HCT116 (cell line): ENCODE results near the gene SUN2. TPM values are rescaled to one million over a fixed set of nuclear protein-coding genes. Genes with fewer than 3 reads are reported as not detected.

Source experiments
- ATAC-seq: fragments of 200-7000 bp; cut with Tn5 transposase; 2 replicates; pipeline ENCODE4 v1.9.1; 2020; ENCODE audit warnings: mild to moderate bottlenecking, moderate library complexity
- BruUV-seq: library from RNA; stranded (reverse); fragments of 400-500 nt; replicated peaks from 2 replicates; lab custom pipeline; 2021; lab: Mats Ljungman, UMichigan
- CTCF ChIA-PET: fragments of 300-600 bp; sonication (Branson Sonifier 250); formaldehyde crosslinking; loops from one replicate; lab custom pipeline; 2021; ENCODE audit warnings: antibody characterized with exemption; lab: Charles Lee
- POLR2A ChIA-PET: fragments of 300-600, 350-600 bp; sonication (Branson Sonifier 250); formaldehyde crosslinking; loops from one replicate; lab custom pipeline; 2021; ENCODE audit warnings: antibody characterized with exemption; lab: Charles Lee
- RAD21 ChIA-PET, 2 experiments: fragments of 300-600 bp; sonication (Branson Sonifier 250); formaldehyde crosslinking; loops; one replicate each; lab custom pipeline; 2023; ENCODE audit warnings: low total read pairs in 2 of 2; ENCODE audit not compliant: uncharacterized antibody in 2 of 2, unreplicated experiment in 2 of 2, low non-redundant PET in 1 of 2; lab: Charles Lee
- DNase-seq: peaks from one replicate; pipeline ENCODE4 v3.0.0-alpha.2; 2010; ENCODE audit warnings: low read depth, low spot score
- H2AFZ ChIP-seq: fragments of 200-600 bp; shearing (Covaris generic), sonication (generic); 2 replicates; pipeline ENCODE4 v1.6.1; 2017; ENCODE audit warnings: low read depth, mixed run types, mixed read lengths, antibody characterized with exemption, low read length; ENCODE audit not compliant: poor library complexity, severe bottlenecking
- H3K27ac ChIP-seq: 2 replicates; pipeline ENCODE4 v1.5.1; 2012; ENCODE audit warnings: low read depth, low read length
- H3K27me3 ChIP-seq: fragments of 200-600 bp; sonication (generic); 2 replicates; pipeline ENCODE4 v1.6.1; 2016; ENCODE audit warnings: mixed run types, low read length, mixed read lengths; ENCODE audit not compliant: insufficient read depth
- H3K36me3 ChIP-seq, 2 experiments: fragments of 200-500 bp in 1 of 2; fragments of 200-600 bp in 1 of 2; sonication (Bioruptor generic) in 1 of 2; sonication (generic) in 1 of 2; 2 replicates each; pipeline versions ENCODE4 v1.5.1 to v1.6.1; 2014 to 2016; ENCODE audit warnings: low read length in 2 of 2, inconsistent platforms in 1 of 2, mixed read lengths in 1 of 2, mixed run types in 1 of 2; ENCODE audit not compliant: insufficient read depth in 2 of 2, control insufficient read depth in 1 of 2
- H3K4me1 ChIP-seq, 2 experiments: fragments of 200-600 bp in 1 of 2; sonication (generic) in 1 of 2; 2 replicates each; pipeline versions ENCODE4 v1.5.1 to v1.6.1; 2012 to 2017; ENCODE audit warnings: low read length in 2 of 2, inconsistent platforms in 1 of 2, mild to moderate bottlenecking in 1 of 2, mixed read lengths in 1 of 2, mixed run types in 1 of 2, moderate library complexity in 1 of 2; ENCODE audit not compliant: insufficient read depth in 2 of 2, control insufficient read depth in 1 of 2
- H3K4me2 ChIP-seq: fragments of 200-600 bp; sonication (generic); 2 replicates; pipeline ENCODE4 v1.6.1; 2017; ENCODE audit warnings: mixed run types, low read length, mixed read lengths
- H3K4me3 ChIP-seq, 2 experiments: fragments of 200-600 bp in 1 of 2; sonication (generic) in 1 of 2; replicated peaks in 1 of 2; 2 replicates each; pipeline ENCODE4 v1.5.1; 2011 to 2016; ENCODE audit warnings: low read length in 2 of 2, control low read depth in 1 of 2, low read depth in 1 of 2, mild to moderate bottlenecking in 1 of 2, mixed read lengths in 1 of 2, mixed run types in 1 of 2
- H3K79me2 ChIP-seq: fragments of 200-600 bp; sonication (generic); 2 replicates; pipeline ENCODE4 v1.6.1; 2017; ENCODE audit warnings: mild to moderate bottlenecking, mixed run types, low read length, moderate library complexity, mixed read lengths; ENCODE audit not compliant: insufficient read depth
- H3K9ac ChIP-seq: fragments of 200-600 bp; sonication (generic); 2 replicates; pipeline ENCODE4 v1.6.1; 2016; ENCODE audit warnings: low read length, mixed read lengths
- H3K9me2 ChIP-seq: fragments of 200-600 bp; sonication (generic), shearing (Covaris generic); 2 replicates; pipeline ENCODE4 v1.6.1; 2017; ENCODE audit warnings: mixed run types, mild to moderate bottlenecking, moderate library complexity; ENCODE audit not compliant: insufficient read depth
- H3K9me3 ChIP-seq, 2 experiments: fragments of 200-500 bp in 1 of 2; fragments of 200-600 bp in 1 of 2; sonication (Bioruptor generic) in 1 of 2; sonication (generic) in 1 of 2; 2 replicates each; pipeline ENCODE4 v1.6.1; 2014 to 2017; ENCODE audit warnings: low read length in 2 of 2, mixed read lengths in 2 of 2, inconsistent platforms in 1 of 2, low read depth in 1 of 2, mild to moderate bottlenecking in 1 of 2, mixed run types in 1 of 2, moderate library complexity in 1 of 2; ENCODE audit not compliant: control insufficient read depth in 1 of 2, insufficient read depth in 1 of 2
- H4K20me1 ChIP-seq: fragments of 200-600 bp; sonication (generic), shearing (Covaris generic); 2 replicates; pipeline ENCODE4 v1.6.1; 2017; ENCODE audit warnings: mixed run types, mild to moderate bottlenecking, moderate library complexity; ENCODE audit not compliant: insufficient read depth
- CEBPB ChIP-seq: IDR thresholded peaks from 2 replicates; pipeline ENCODE4 v1.6.1; 2012; ENCODE audit warnings: low read depth
- EGR1 ChIP-seq: IDR thresholded peaks from 2 replicates; pipeline ENCODE4 v1.6.1; 2012; ENCODE audit warnings: low read depth
- EZH2 ChIP-seq: fragments of 200-600 bp; sonication (generic); IDR thresholded peaks from 2 replicates; pipeline ENCODE4 v1.6.1; 2017; ENCODE audit warnings: antibody characterized with exemption, mixed run types
- EZH2phosphoT487 ChIP-seq: fragments of 200-600 bp; IDR thresholded peaks from 2 replicates; pipeline ENCODE4 v1.6.1; 2018; ENCODE audit warnings: antibody characterized with exemption, borderline replicate concordance
- FOSL1 ChIP-seq: IDR thresholded peaks from 2 replicates; pipeline ENCODE4 v1.6.1; 2012; ENCODE audit warnings: low read depth
- JUND ChIP-seq: IDR thresholded peaks from 2 replicates; pipeline ENCODE4 v1.6.1; 2012
- POLR2A ChIP-seq: IDR thresholded peaks from 2 replicates; pipeline ENCODE4 v1.7.0; 2011; ENCODE audit warnings: borderline replicate concordance; ENCODE audit not compliant: insufficient read depth, insufficient read length; ENCODE audit errors: extremely low read depth
- POLR2AphosphoS5 ChIP-seq: IDR thresholded peaks from 2 replicates; pipeline ENCODE4 v1.6.1; 2011; ENCODE audit warnings: mild to moderate bottlenecking, low read depth, low read length, moderate library complexity
- SIN3A ChIP-seq: IDR thresholded peaks from 2 replicates; pipeline ENCODE4 v1.6.1; 2012; ENCODE audit warnings: low read depth
- SP1 ChIP-seq: IDR thresholded peaks from 2 replicates; pipeline ENCODE4 v1.6.1; 2012; ENCODE audit warnings: low read depth
- SRF ChIP-seq: IDR thresholded peaks from 2 replicates; pipeline ENCODE4 v1.6.1; 2012; ENCODE audit warnings: low read depth
- TCF7L2 ChIP-seq: IDR thresholded peaks from 2 replicates; pipeline ENCODE4 v1.7.0; 2011; ENCODE audit warnings: borderline replicate concordance, inconsistent platforms; ENCODE audit not compliant: insufficient read depth, insufficient read length; ENCODE audit errors: extremely low read depth
- YY1 ChIP-seq: IDR thresholded peaks from 2 replicates; pipeline ENCODE4 v1.6.1; 2011; ENCODE audit warnings: low read length, low read depth, moderate library complexity, mild to moderate bottlenecking; ENCODE audit not compliant: insufficient replicate concordance; ENCODE audit errors: extremely low read depth
- ZFX ChIP-seq: fragments of 450-650 bp; IDR thresholded peaks from 2 replicates; pipeline ENCODE4 v1.6.1; 2017
- intact Hi-C: fragments of 100-400 bp; cut with micrococcal nuclease; formaldehyde crosslinking; loops from 2 replicates; pipeline ENCODE4 v1.10.0; 2022
- total RNA-seq: library from RNA; stranded (reverse); gene quantifications from one replicate; pipeline ENCODE4 v1.2.1, GENCODE V29; 2021; ENCODE audit not compliant: unreplicated experiment
- TF ChIP-seq, protein P1 (sequence below): IDR thresholded peaks from 2 replicates; pipeline ENCODE4 v1.6.1; 2012
- TF ChIP-seq, protein P2 (sequence below): IDR thresholded peaks from 2 replicates; pipeline ENCODE4 v1.6.1; 2012; ENCODE audit warnings: low read depth
- TF ChIP-seq, protein P3 (sequence below), 3 experiments: fragments of 200-600 bp in 1 of 3; sonication (generic) in 1 of 3; IDR thresholded peaks in 2 of 3; conservative IDR thresholded peaks in 1 of 3; 2 replicates each; pipeline ENCODE4 v1.5.1; 2012 to 2017; ENCODE audit warnings: low read depth in 2 of 3, low read length in 2 of 3, antibody characterized with exemption in 1 of 3, borderline replicate concordance in 1 of 3, control low read depth in 1 of 3, mild to moderate bottlenecking in 1 of 3, mixed read lengths in 1 of 3, mixed run types in 1 of 3, moderate library complexity in 1 of 3; ENCODE audit not compliant: insufficient read depth in 1 of 3
- TF ChIP-seq, protein P4 (sequence below): IDR thresholded peaks from 2 replicates; pipeline ENCODE4 v1.6.1; 2012

The SUN2 gene
- total RNA-seq, 1 experiment from 2014 or later: 71.6 TPM

DNA sequence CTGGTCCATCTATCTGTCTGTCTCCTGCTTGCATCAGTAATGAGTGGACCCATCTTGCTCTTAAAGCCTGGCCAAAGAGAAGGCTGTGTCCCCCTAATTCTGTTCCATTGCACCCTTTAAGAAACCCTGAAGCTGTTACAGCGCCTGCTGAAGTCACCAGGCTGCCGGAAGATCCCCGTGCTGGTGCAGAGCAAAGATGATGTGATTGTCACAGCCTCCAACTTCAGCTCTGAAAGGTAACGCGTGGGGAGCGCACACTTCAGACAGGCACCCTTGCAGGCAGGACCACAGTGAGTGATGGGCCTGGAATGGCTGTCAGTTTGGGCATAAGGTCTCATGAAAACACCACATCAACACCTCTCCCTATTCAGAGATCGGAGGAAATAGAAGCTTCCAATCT is 31.6 kb downstream of the SUN2 start (continued):
- TF ChIP-seq, protein P1, sequence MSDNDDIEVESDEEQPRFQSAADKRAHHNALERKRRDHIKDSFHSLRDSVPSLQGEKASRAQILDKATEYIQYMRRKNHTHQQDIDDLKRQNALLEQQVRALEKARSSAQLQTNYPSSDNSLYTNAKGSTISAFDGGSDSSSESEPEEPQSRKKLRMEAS: no peak
- no peak for TF ChIP-seq ZFX
- TF ChIP-seq, protein P2, sequence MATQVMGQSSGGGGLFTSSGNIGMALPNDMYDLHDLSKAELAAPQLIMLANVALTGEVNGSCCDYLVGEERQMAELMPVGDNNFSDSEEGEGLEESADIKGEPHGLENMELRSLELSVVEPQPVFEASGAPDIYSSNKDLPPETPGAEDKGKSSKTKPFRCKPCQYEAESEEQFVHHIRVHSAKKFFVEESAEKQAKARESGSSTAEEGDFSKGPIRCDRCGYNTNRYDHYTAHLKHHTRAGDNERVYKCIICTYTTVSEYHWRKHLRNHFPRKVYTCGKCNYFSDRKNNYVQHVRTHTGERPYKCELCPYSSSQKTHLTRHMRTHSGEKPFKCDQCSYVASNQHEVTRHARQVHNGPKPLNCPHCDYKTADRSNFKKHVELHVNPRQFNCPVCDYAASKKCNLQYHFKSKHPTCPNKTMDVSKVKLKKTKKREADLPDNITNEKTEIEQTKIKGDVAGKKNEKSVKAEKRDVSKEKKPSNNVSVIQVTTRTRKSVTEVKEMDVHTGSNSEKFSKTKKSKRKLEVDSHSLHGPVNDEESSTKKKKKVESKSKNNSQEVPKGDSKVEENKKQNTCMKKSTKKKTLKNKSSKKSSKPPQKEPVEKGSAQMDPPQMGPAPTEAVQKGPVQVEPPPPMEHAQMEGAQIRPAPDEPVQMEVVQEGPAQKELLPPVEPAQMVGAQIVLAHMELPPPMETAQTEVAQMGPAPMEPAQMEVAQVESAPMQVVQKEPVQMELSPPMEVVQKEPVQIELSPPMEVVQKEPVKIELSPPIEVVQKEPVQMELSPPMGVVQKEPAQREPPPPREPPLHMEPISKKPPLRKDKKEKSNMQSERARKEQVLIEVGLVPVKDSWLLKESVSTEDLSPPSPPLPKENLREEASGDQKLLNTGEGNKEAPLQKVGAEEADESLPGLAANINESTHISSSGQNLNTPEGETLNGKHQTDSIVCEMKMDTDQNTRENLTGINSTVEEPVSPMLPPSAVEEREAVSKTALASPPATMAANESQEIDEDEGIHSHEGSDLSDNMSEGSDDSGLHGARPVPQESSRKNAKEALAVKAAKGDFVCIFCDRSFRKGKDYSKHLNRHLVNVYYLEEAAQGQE: no peak
- no peak for TF ChIP-seq JUND

DNA sequence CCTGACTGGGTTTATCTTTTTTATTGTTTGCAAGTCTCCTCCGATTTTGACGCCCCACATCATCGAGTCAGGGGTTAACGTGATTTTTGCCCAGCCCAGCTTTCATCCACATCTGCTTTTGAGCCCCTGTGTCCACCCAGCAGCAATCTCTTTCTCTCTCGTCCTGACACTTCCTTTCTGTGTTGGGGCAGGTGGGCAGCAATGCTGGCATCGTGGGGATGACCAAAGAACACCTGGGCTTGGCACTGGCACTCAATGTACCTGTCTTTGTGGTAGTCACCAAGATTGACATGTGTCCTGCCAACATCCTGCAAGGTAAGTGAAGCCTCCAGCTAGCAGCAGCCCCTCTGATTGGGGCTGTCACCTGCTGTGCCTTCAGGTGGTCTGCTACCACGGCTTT is 34.2 kb downstream of the SUN2 start:
- Histone ChIP-seq H3K9me3 (no peaks in the 10 kb centered on the region), H3K9me2 (no peaks in the 10 kb centered on the region), H3K4me1 (peaks cover 12 to 21% of the 10 kb centered on the region in 2 experiments), H4K20me1 (no peaks in the 10 kb centered on the region), H2AFZ (no peak overlapping the region), H3K9ac (no peak overlapping the region), H3K27ac (no peak overlapping the region), H3K4me3 (no peak overlapping the region), H3K27me3 (no peaks in the 10 kb centered on the region), H3K36me3 (peaks cover 29 to 31% of the 10 kb centered on the region in 2 experiments; a peak in 3 of 4 replicates), H3K4me2 (no peak overlapping the region), H3K79me2 (peaks cover 12% of the 10 kb centered on the region)
- ChIA-PET CTCF (interaction anchor here (1.0 to 2.5 kb wide), 2 partner anchors 11 to 13 kb away, joined by 3 to 9 read pairs; no protein-coding TSS in a partner anchor), POLR2A (no interaction called here), RAD21 (no interaction called here)
- intact Hi-C loops: no loop called here
- ATAC-seq: no peak
- no TSS peak for BruUV-seq
- no peak for DNase-seq
- TF ChIP-seq POLR2AphosphoS5: no peak
- TF ChIP-seq SIN3A: no peak
- no peak for TF ChIP-seq EZH2
- TF ChIP-seq, protein P3, sequence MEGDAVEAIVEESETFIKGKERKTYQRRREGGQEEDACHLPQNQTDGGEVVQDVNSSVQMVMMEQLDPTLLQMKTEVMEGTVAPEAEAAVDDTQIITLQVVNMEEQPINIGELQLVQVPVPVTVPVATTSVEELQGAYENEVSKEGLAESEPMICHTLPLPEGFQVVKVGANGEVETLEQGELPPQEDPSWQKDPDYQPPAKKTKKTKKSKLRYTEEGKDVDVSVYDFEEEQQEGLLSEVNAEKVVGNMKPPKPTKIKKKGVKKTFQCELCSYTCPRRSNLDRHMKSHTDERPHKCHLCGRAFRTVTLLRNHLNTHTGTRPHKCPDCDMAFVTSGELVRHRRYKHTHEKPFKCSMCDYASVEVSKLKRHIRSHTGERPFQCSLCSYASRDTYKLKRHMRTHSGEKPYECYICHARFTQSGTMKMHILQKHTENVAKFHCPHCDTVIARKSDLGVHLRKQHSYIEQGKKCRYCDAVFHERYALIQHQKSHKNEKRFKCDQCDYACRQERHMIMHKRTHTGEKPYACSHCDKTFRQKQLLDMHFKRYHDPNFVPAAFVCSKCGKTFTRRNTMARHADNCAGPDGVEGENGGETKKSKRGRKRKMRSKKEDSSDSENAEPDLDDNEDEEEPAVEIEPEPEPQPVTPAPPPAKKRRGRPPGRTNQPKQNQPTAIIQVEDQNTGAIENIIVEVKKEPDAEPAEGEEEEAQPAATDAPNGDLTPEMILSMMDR (IDR thresholded peaks at IDR 0.05 in 2 of 3, conservative IDR thresholded peaks at IDR 0.05 in 1 of 3; ENCODE audit: borderline replicate concordance in 1 of 3, insufficient read depth in 1 of 3, low read depth in 2 of 3, low read length in 2 of 3): no peak
- TF ChIP-seq CEBPB: no peak
- no peak for TF ChIP-seq TCF7L2
- no peak for TF ChIP-seq FOSL1
- TF ChIP-seq YY1: no peak
- no peak for TF ChIP-seq EZH2phosphoT487
- no peak for TF ChIP-seq POLR2A
- no peak for TF ChIP-seq SP1
- TF ChIP-seq EGR1: no peak
- TF ChIP-seq, protein P2: no peak
- no peak for TF ChIP-seq SRF
- TF ChIP-seq, protein P4, sequence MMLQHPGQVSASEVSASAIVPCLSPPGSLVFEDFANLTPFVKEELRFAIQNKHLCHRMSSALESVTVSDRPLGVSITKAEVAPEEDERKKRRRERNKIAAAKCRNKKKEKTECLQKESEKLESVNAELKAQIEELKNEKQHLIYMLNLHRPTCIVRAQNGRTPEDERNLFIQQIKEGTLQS: no peak
